GM12878 (cell line): ENCODE measurements around the gene S100B. TPM values are rescaled to one million over a fixed set of nuclear protein-coding genes. Genes with fewer than 3 reads are reported as not detected.
A peak's percentile ranks its signal among the peaks of the same experiment; 100 is the strongest.

Experiments
- ATAC-seq: fragments of 200-7000 bp; cut with Tn5 transposase; 3 replicates; pipeline ENCODE4 v1.9.1; 2020; ENCODE audit warnings: mild to moderate bottlenecking, moderate library complexity
- BruUV-seq: library from RNA; stranded (reverse); fragments of 400-500 nt; replicated peaks from 2 replicates; lab custom pipeline; 2021; lab: Mats Ljungman, UMichigan
- CTCF ChIA-PET: fragments of 300-600 bp; sonication (Branson Sonifier 250); formaldehyde crosslinking; extraction: SDS; loops from one replicate; lab custom pipeline; 2021; ENCODE audit warnings: inconsistent platforms; lab: Yijun Ruan, JAX
- POLR2A ChIA-PET: fragments of 350-600 bp; formaldehyde crosslinking; extraction: SDS; loops from one replicate; lab custom pipeline; 2021; ENCODE audit warnings: inconsistent platforms; lab: Charles Lee
- RAD21 ChIA-PET: fragments of 300-600 bp; sonication (Branson Sonifier 250); formaldehyde crosslinking; loops from one replicate; lab custom pipeline; 2023; ENCODE audit warnings: antibody characterized with exemption; ENCODE audit not compliant: unreplicated experiment; lab: Charles Lee
- SMC1A ChIA-PET: fragments of 300-600 bp; sonication (Branson Sonifier 250); formaldehyde crosslinking; loops from one replicate; lab custom pipeline; 2023; ENCODE audit not compliant: unreplicated experiment, uncharacterized antibody; lab: Charles Lee
- DNase-seq: peaks from one replicate; pipeline ENCODE4 v3.0.0-alpha.2; 2011; ENCODE audit warnings: low read depth, low spot score
- FAIRE-seq: peaks from 3 replicates; lab custom pipeline; 2011; peaks lifted over from hg19 to GRCh38; lab: Jason Lieb, UNC
- H2AFZ ChIP-seq: 2 replicates; pipeline ENCODE4 v1.6.0; 2011; ENCODE audit warnings: low read depth, low read length, control low read depth; ENCODE audit not compliant: control insufficient read depth
- H3K27ac ChIP-seq: 2 replicates; pipeline ENCODE4 v1.5.1; 2011; ENCODE audit warnings: control low read depth; ENCODE audit not compliant: control insufficient read depth, insufficient read depth
- H3K27me3 ChIP-seq, 2 experiments: replicated peaks in 1 of 2; 2 replicates each; pipeline versions ENCODE4 v1.6.0 to v1.6.1; 2011; ENCODE audit warnings: low read length in 1 of 2; ENCODE audit not compliant: control insufficient read depth in 2 of 2, insufficient read depth in 2 of 2
- H3K36me3 ChIP-seq, 2 experiments: 2 replicates each; pipeline ENCODE4 v1.5.1; 2011; ENCODE audit warnings: low read length in 1 of 2; ENCODE audit not compliant: control insufficient read depth in 2 of 2, insufficient read depth in 2 of 2
- H3K4me1 ChIP-seq: 2 replicates; pipeline ENCODE4 v1.6.1; 2011; ENCODE audit warnings: mild to moderate bottlenecking, low read length, moderate library complexity, mixed read lengths; ENCODE audit not compliant: control insufficient read depth, insufficient read depth
- H3K4me2 ChIP-seq: 2 replicates; pipeline ENCODE4 v1.6.0; 2011; ENCODE audit warnings: control low read depth; ENCODE audit not compliant: control insufficient read depth, insufficient read depth
- H3K4me3 ChIP-seq: fragments of 200-600 bp; sonication (generic); 2 replicates; pipeline ENCODE4 v1.5.1; 2016
- H3K79me2 ChIP-seq: 2 replicates; pipeline ENCODE4 v1.6.0; 2011; ENCODE audit warnings: low read length; ENCODE audit not compliant: control insufficient read depth, insufficient read depth
- H3K9ac ChIP-seq: 2 replicates; pipeline ENCODE4 v1.8.0; 2011; ENCODE audit warnings: low read length, control low read depth, mixed read lengths; ENCODE audit not compliant: control insufficient read depth, insufficient read depth
- H3K9me3 ChIP-seq: replicated peaks from 3 replicates; pipeline ENCODE4 v1.5.1; 2011; ENCODE audit warnings: mild to moderate bottlenecking, low read length; ENCODE audit not compliant: control insufficient read depth, insufficient read depth
- H4K20me1 ChIP-seq: 2 replicates; pipeline ENCODE4 v1.6.0; 2011; ENCODE audit not compliant: control insufficient read depth, insufficient read depth
- CEBPB ChIP-seq, 2 experiments: fragments of 150-350 bp in 1 of 2; IDR thresholded peaks; 2 replicates each; pipeline ENCODE4 v1.6.1; 2012 to 2014; ENCODE audit warnings: low read depth in 2 of 2, low read length in 2 of 2, borderline replicate concordance in 1 of 2, inconsistent platforms in 1 of 2
- CREB1 ChIP-seq: IDR thresholded peaks from 2 replicates; pipeline ENCODE4 v1.6.1; 2012; ENCODE audit warnings: low read depth, mild to moderate bottlenecking, inconsistent platforms
- ESRRA ChIP-seq: IDR thresholded peaks from 2 replicates; pipeline ENCODE4 v1.6.1; 2012; ENCODE audit warnings: mild to moderate bottlenecking, low read length, improper control_type of control experiment
- FOXK2 ChIP-seq: fragments of 450-650 bp; IDR thresholded peaks from 2 replicates; pipeline ENCODE4 v1.6.1; 2017; ENCODE audit warnings: mild to moderate bottlenecking, moderate library complexity
- GABPA ChIP-seq: IDR thresholded peaks from 2 replicates; pipeline ENCODE4 v1.6.1; 2014; ENCODE audit warnings: antibody characterized with exemption, low read depth, mild to moderate bottlenecking, inconsistent platforms
- MTA3 ChIP-seq: IDR thresholded peaks from 2 replicates; pipeline ENCODE4 v1.6.1; 2012; ENCODE audit warnings: low read length, inconsistent platforms, borderline replicate concordance
- NR2F1 ChIP-seq: fragments of 450-650 bp; conservative IDR thresholded peaks from 2 replicates; pipeline ENCODE4 v1.6.1; 2017; ENCODE audit warnings: mild to moderate bottlenecking
- POU2F2 ChIP-seq: IDR thresholded peaks from 3 replicates; pipeline ENCODE4 v1.6.1; 2011; ENCODE audit warnings: low read depth, mild to moderate bottlenecking, low read length, borderline replicate concordance
- SIX5 ChIP-seq: IDR thresholded peaks from 2 replicates; pipeline ENCODE4 v1.6.1; 2011; ENCODE audit warnings: mild to moderate bottlenecking, low read depth, low read length, moderate library complexity; ENCODE audit not compliant: severe bottlenecking
- SMC3 ChIP-seq: IDR thresholded peaks from 2 replicates; pipeline ENCODE4 v1.6.1; 2011; ENCODE audit warnings: low read length, improper control_type of control experiment, borderline replicate concordance
- TCF3 ChIP-seq: IDR thresholded peaks from 2 replicates; pipeline ENCODE4 v1.6.1; 2012; ENCODE audit warnings: low read depth, mild to moderate bottlenecking, low read length, borderline replicate concordance; ENCODE audit not compliant: insufficient read depth
- WGBS: methylation state at CpG from one replicate; pipeline ENCODE4 v1.1.6; 2016; ENCODE audit warnings: low lambda C conversion rate; ENCODE audit not compliant: insufficient replicate concordance, insufficient coverage; ENCODE audit errors: missing lambda C conversion rate; 5-methylcytosine and 5-hydroxymethylcytosine counted together
- in situ Hi-C: fragments of 300-500 bp; cut with MboI; formaldehyde crosslinking; loops from 9 replicates; pipeline ENCODE4 v1.14.3; 2018; ENCODE audit warnings: mixed read lengths
- intact Hi-C: fragments of 100-400 bp; cut with micrococcal nuclease; formaldehyde crosslinking; loops from one replicate; pipeline ENCODE4 v1.14.2; 2022; ENCODE audit not compliant: unreplicated experiment
- polyA plus RNA-seq, 11 experiments: library from polyadenylated mRNA; depleted of rRNA in 4 of 11; unstranded in 6 of 11; stranded (reverse) in 5 of 11; fragments of >200 nt; fragmentation: Nextera tagmentation in 4 of 11; fragmentation: Illumina TruSeq in 1 of 11; extraction: Ambion mirVana in 4 of 11; extraction: Trizol in 1 of 11; gene quantifications; 1 replicate in 1 of 11; 2 replicates in 10 of 11; pipeline versions ENCODE4 v1.2.1 to v1.2.3, GENCODE V29; 2011 to 2016; ENCODE audit warnings: inconsistent platforms in 2 of 11, missing spikeins in 2 of 11, low read depth in 1 of 11
- total RNA-seq, 4 experiments: library from RNA; depleted of rRNA in 3 of 4; stranded (reverse); fragments of >200 nt in 3 of 4; fragmentation: Illumina TruSeq in 1 of 4; extraction: Trizol in 1 of 4; gene quantifications; 2 replicates each; pipeline versions ENCODE4 v1.2.1 to v1.2.3, GENCODE V29; 2013 to 2021

Gene S100B
- total and polyA plus RNA-seq, 10 of the 15 experiments (the other 5 are each of a cell fraction or from before 2014, with no cell fraction given): 0.11 to 0.22 TPM; not detected in 8

DNA sequence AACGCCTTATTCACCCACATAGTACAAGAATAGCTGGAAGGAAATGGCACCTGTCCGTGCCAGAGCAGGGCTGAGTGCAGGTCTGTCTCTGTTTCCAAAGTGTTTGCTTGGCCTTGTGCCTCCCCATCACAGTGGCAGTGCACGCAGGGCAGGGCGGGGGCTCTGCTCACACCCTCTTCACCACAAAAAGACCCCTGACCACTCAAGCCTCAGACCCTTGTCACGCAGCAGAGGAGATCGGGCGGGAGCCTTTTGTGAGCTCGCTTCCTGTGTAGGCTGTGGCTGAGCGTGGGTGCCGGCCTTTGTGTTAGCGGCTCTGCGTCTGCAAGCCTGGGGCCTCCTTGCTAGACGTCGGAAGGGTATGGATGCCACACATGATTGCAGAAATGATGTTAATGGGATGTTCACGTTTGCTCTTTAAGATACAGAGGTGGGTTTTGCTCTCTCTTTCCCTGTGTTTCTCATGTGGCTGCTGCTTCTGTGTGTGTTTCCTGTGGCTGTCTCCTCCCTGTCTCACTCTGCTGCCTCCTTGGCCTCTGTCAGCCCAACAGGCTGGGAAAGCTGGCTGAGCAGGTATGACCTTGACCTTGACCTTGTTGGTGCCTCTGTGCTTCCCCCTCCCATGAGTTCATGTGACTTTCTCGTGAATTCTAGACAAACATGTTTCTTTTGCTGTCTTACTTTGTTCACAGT is 45.4 kb downstream of the S100B start:
- Histone ChIP-seq H3K4me1 (peaks cover 2% of the 10 kb centered on the region; the same call in 1 of the 2 replicates), H2AFZ (0 out of 2 replicates have a peak overlapping the region, but pooled peaks have one; percentile 9), H3K36me3 (peaks cover 6 to 12% of the 10 kb centered on the region in 2 experiments; a peak in 3 of 4 replicates), H3K9me3 (no peaks in the 10 kb centered on the region)
- POLR2A ChIA-PET: interaction anchor here (1.0 kb wide), 5 partner anchors 8 to 332 kb away, joined by 3 to 6 read pairs (median 3); partner anchors contain the start of gene YBEY
- RAD21 ChIA-PET: interaction anchor here (0.6 to 1.3 kb wide), 3 partner anchors 52 to 59 kb away, joined by 3 read pairs; no protein-coding TSS in a partner anchor
- in situ Hi-C loops: no loop called here
- CTCF ChIA-PET: interaction anchor here (0.6 to 1.4 kb wide), 2 partner anchors 12 to 416 kb away, joined by 3 read pairs; no protein-coding TSS in a partner anchor
- TF ChIP-seq SIX5 (no peak), FOXK2 (no peak), CREB1 (no peak), ESRRA (peak; percentile 94), TCF3 (no peak), CEBPB (IDR thresholded peaks at IDR 0.05; ENCODE audit: borderline replicate concordance in 1 of 2, low read depth in 2 of 2, low read length in 2 of 2) (no peak), GABPA (no peak), POU2F2 (0 out of 3 replicates have a peak, but pooled peaks have one; percentile 21), SMC3 (no peak), MTA3 (no peak), NR2F1 (peak; percentile 88)
- TF ChIP-seq, all 136 proteins: peak for 3
- no peak for FAIRE-seq
- no peaks in the 10 kb centered on the region for H3K27me3 ChIP-seq
- peak overlapping the region; percentile 53 for H3K27ac ChIP-seq
- H3K4me2 ChIP-seq: peak overlapping the region; percentile 43
- H3K4me3 ChIP-seq: no peak overlapping the region
- intact Hi-C loops: no loop called here
- H4K20me1 ChIP-seq: no peaks in the 10 kb centered on the region
- DNase-seq: peak; percentile 34
- SMC1A ChIA-PET: interaction anchor here (0.6 to 2.0 kb wide), 3 partner anchors 59 to 234 kb away, joined by 3 to 4 read pairs (median 3); no protein-coding TSS in a partner anchor
- H3K79me2 ChIP-seq: no peaks in the 10 kb centered on the region
- no TSS peak for BruUV-seq
- peak; percentile 81 for ATAC-seq
- 1% methylated on average over 16 of the region's 16 CpGs for WGBS
- H3K9ac ChIP-seq: no peak overlapping the region
